ENCODE data around the gene ARSB.

ARSB gene

GRCh38 chr5:78727786-78728761 lies 257.0 kb downstream of the ARSB start:
- no peak for TF ChIP-seq CTCF (IDR thresholded peaks at IDR 0.05; ENCODE audit: poor library complexity, severe bottlenecking)
- ATAC-seq (ENCODE audit: low read depth) = no peak
- no peak overlapping the region for H3K27ac ChIP-seq (ENCODE audit: poor library complexity, severe bottlenecking)

More at GRCh38 chr5:78727786-78728761, 257.0 kb downstream of the ARSB start:
- no peaks in the 10 kb centered on the region for H3K4me1 ChIP-seq (ENCODE audit: insufficient read depth, poor library complexity, severe bottlenecking)
- no peak for DNase-seq (ENCODE audit: low spot score)
- H3K9me3 ChIP-seq (ENCODE audit: severe bottlenecking) = no peaks in the 10 kb centered on the region
- H3K36me3 ChIP-seq (ENCODE audit: low read depth) = no peaks in the 10 kb centered on the region
- H3K27me3 ChIP-seq (ENCODE audit: insufficient read depth, poor library complexity, severe bottlenecking) = no peaks in the 10 kb centered on the region
- no peak overlapping the region for H3K4me3 ChIP-seq (ENCODE audit: severe bottlenecking)

Data from RWPE2 (cell line).